ENCODE results near the gene GTF3C1. TPM values are rescaled to one million over a fixed set of nuclear protein-coding genes. Genes with fewer than 3 reads are reported as not detected.

GTF3C1 gene
- total RNA-seq, 1 experiment from 2014 or later, result 97.5 TPM

- no peaks in the 10 kb centered on the region for H3K27me3 ChIP-seq (ENCODE audit: low read length)
- peaks cover 24% of the 10 kb centered on the region; the same call in 1 of the 2 replicates for H3K36me3 ChIP-seq (ENCODE audit: low read depth, low read length)
- H3K9ac ChIP-seq (ENCODE audit: low read length), result no peak overlapping the region
- no peaks in the 10 kb centered on the region for H3K4me1 ChIP-seq (ENCODE audit: insufficient read depth, low read length)
- 0 out of 2 replicates have a peak, but pooled peaks cover 3% of the 10 kb centered on the region for H4K20me1 ChIP-seq (ENCODE audit: low read length)
- no peak overlapping the region for H3K4me3 ChIP-seq (ENCODE audit: low read length)
- H3K79me2 ChIP-seq (ENCODE audit: low read length), result no peaks in the 10 kb centered on the region
- TF ChIP-seq EZH2phosphoT487 (IDR thresholded peaks at IDR 0.05; ENCODE audit: borderline replicate concordance, low read length) (no peak), CTCF (conservative IDR thresholded peaks at IDR 0.05; ENCODE audit: low read depth, low read length) (no peak), EZH2 (IDR thresholded peaks at IDR 0.05; ENCODE audit: low read length, unreplicated experiment) (no peak)
- no peak overlapping the region for H2AFZ ChIP-seq (ENCODE audit: low read length)
- intact Hi-C loops (cut with micrococcal nuclease), result no loop called here
- no peaks in the 10 kb centered on the region for H3K9me2 ChIP-seq (replicated peaks; ENCODE audit: low read length)
- BruUV-seq (replicated peaks), result no TSS peak
- no peaks in the 10 kb centered on the region for H3K9me3 ChIP-seq (ENCODE audit: low read length)
- no peaks in the 10 kb centered on the region for H3F3A ChIP-seq (ENCODE audit: low read length, unreplicated experiment)
- ATAC-seq, result no peak
- ChIA-PET CTCF (no interaction called here), POLR2A (ENCODE audit: unreplicated experiment) (no interaction called here)
- H3K27ac ChIP-seq (ENCODE audit: low read length), result no peak overlapping the region
- no peak overlapping the region for H3K4me2 ChIP-seq (ENCODE audit: low read length)
- DNase-seq, result no peak
Measured at GRCh38 chr16:27500801-27501200, 48.9 kb downstream of the GTF3C1 start.

- H3K9me3 ChIP-seq (ENCODE audit: low read length), result no peaks in the 10 kb centered on the region
- peaks cover 17% of the 10 kb centered on the region; the same call in 1 of the 2 replicates for H3K36me3 ChIP-seq (ENCODE audit: low read depth, low read length)
- POLR2A ChIA-PET (ENCODE audit: unreplicated experiment), result no interaction called here
- H3K27ac ChIP-seq (ENCODE audit: low read length), result no peak overlapping the region
- H3F3A ChIP-seq (ENCODE audit: low read length, unreplicated experiment), result no peaks in the 10 kb centered on the region
- H3K4me2 ChIP-seq (ENCODE audit: low read length), result no peak overlapping the region
- H3K27me3 ChIP-seq (ENCODE audit: low read length), result no peaks in the 10 kb centered on the region
- CTCF ChIA-PET, result no interaction called here
- intact Hi-C loops (cut with micrococcal nuclease), result no loop called here
- no peaks in the 10 kb centered on the region for H3K4me1 ChIP-seq (ENCODE audit: insufficient read depth, low read length)
- H2AFZ ChIP-seq (ENCODE audit: low read length), result no peak overlapping the region
- TF ChIP-seq CTCF (conservative IDR thresholded peaks at IDR 0.05; ENCODE audit: low read depth, low read length) (no peak), EZH2 (IDR thresholded peaks at IDR 0.05; ENCODE audit: low read length, unreplicated experiment) (no peak), EZH2phosphoT487 (IDR thresholded peaks at IDR 0.05; ENCODE audit: borderline replicate concordance, low read length) (no peak)
- H3K9me2 ChIP-seq (replicated peaks; ENCODE audit: low read length), result no peaks in the 10 kb centered on the region
- DNase-seq, result no peak
- no TSS peak for BruUV-seq (replicated peaks)
- H3K4me3 ChIP-seq (ENCODE audit: low read length), result no peak overlapping the region
- no peaks in the 10 kb centered on the region for H3K79me2 ChIP-seq (ENCODE audit: low read length)
- no peak for ATAC-seq
- no peaks in the 10 kb centered on the region for H4K20me1 ChIP-seq (ENCODE audit: low read length)
- no peak overlapping the region for H3K9ac ChIP-seq (ENCODE audit: low read length)
Measured at GRCh38 chr16:27499659-27500055, 50.1 kb downstream of the GTF3C1 start.

- ChIA-PET CTCF (no interaction called here), POLR2A (ENCODE audit: unreplicated experiment) (no interaction called here)
- intact Hi-C loops (cut with micrococcal nuclease), result no loop called here
- Histone ChIP-seq H3K79me2 (ENCODE audit: low read length) (no peaks in the 10 kb centered on the region), H3K4me3 (ENCODE audit: low read length) (no peak overlapping the region), H3K36me3 (ENCODE audit: low read depth, low read length) (peaks cover 20% of the 10 kb centered on the region; the same call in 1 of the 2 replicates), H4K20me1 (ENCODE audit: low read length) (no peaks in the 10 kb centered on the region), H3K4me2 (ENCODE audit: low read length) (no peak overlapping the region), H3K4me1 (ENCODE audit: insufficient read depth, low read length) (no peaks in the 10 kb centered on the region), H3K9ac (ENCODE audit: low read length) (no peak overlapping the region), H3K9me2 (replicated peaks; ENCODE audit: low read length) (no peaks in the 10 kb centered on the region), H3K27ac (ENCODE audit: low read length) (no peak overlapping the region), H3K27me3 (ENCODE audit: low read length) (no peaks in the 10 kb centered on the region), H3F3A (ENCODE audit: low read length, unreplicated experiment) (no peaks in the 10 kb centered on the region), H3K9me3 (ENCODE audit: low read length) (no peaks in the 10 kb centered on the region), H2AFZ (ENCODE audit: low read length) (no peak overlapping the region)
- DNase-seq (no peak), ATAC-seq (no peak)
- TF ChIP-seq EZH2 (IDR thresholded peaks at IDR 0.05; ENCODE audit: low read length, unreplicated experiment) (no peak), EZH2phosphoT487 (IDR thresholded peaks at IDR 0.05; ENCODE audit: borderline replicate concordance, low read length) (no peak), CTCF (conservative IDR thresholded peaks at IDR 0.05; ENCODE audit: low read depth, low read length) (no peak)
- BruUV-seq (replicated peaks), result no TSS peak
Measured at GRCh38 chr16:27498916-27499658, 50.6 kb downstream of the GTF3C1 start.
